Stimulated activated CD4-positive, alpha-beta T cell treated with anti-CD3 and anti-CD28 coated beads, Interleukin-12 subunit alpha, Interleukin-12 subunit beta, amount 100 ng/mL, for 48 hours (primary cell): ENCODE results near the gene GLA.

Experiments used
- DNase-seq, 3 donors: peaks; one replicate each; pipeline ENCODE4 v3.0.0-alpha.2; 2020; ENCODE audit warnings: low read depth in 2 of 3, low spot score in 1 of 3

Gene GLA

GRCh38 chrX:101398694-101399093 is 9.0 kb downstream of the GLA start:
- DNase-seq: no peak

DNA sequence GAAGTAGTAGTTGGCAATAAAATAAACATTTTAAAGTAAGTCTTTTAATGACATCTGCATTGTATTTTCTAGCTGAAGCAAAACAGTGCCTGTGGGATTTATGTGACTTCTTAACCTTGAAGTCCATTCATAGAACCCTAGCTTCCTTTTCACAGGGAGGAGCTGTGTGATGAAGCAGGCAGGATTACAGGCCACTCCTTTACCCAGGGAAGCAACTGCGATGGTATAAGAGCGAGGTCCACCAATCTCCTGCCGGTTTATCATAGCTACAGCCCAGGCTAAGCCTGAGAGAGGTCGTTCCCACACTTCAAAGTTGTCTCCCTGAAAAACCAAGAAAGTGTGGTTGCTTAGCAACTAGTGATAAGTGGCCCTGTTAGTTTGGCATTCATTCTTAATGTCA is 9.9 kb downstream of the GLA start:
- no peak for DNase-seq

DNA sequence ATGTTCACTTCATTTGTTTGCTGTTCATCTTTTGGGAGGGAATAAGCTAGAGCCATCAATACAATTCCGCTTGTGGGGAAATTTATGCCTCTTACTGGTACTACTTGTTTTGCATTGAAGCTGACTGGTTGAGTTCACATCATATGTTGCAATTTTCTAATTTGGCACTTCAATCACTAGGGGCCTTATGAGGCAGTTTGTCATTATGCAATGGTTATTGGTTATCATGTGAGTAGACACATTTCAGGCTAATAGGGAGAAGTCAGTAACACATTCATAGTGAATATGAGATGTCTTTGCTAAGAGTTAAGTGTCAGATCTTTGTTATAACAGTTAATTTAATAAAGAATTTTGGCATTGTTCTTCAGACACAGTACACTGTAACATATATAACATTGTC is 11.9 kb downstream of the GLA start:
- no peak for DNase-seq

DNA sequence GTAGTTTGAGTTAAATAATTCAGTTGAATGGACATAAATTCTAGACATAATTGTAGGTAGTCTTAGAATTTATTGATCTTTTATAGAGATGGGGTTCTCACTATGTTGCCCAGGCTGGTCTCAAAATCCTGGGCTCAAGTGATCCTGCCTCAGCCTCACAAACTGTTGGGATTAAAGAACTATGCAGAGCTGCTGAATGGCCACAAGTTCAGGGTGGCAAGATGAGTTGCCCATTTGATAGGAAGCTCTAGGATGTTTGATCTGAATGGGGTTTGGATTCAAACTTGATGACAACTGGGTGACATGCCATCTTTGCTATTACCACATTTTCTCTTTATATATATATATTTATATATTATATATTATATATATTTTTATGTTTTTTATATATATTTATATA is 13.4 kb downstream of the GLA start:
- no peak for DNase-seq

- DNase-seq: no peak
Observed at GRCh38 chrX:101393530-101394305, 14.0 kb downstream of the GLA start.

- DNase-seq: no peak
Observed at GRCh38 chrX:101391831-101392230, 15.9 kb downstream of the GLA start.

- DNase-seq: peak; percentile 65 to 77 (median 76)
Observed at GRCh38 chrX:101390664-101391525, 16.8 kb downstream of the GLA start, which contains the start of gene RPL36A. Gene RPL36A, plus strand, starts transcription at chrX:101391011. Its CDS starts 33 bp downstream, at chrX:101391044.

DNA sequence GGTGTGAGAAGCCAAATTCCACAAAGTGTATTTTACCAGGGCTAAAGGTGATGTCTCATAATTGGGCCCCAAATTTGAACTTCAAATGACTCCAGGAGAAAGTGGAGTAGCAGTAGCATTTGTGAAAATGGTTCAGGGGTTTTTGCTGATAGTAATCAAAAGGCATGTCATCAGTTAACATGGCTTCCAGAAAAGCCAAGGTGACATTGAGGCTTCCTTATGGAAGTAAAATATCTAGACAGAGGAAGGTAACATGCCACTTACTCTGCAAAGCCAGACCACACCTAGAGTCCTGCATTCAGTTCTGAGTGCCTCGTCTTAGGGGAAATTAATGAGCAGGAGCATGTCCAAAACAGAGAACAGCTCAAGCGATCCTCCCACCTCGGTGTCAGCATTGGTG is 19.1 kb downstream of the GLA start:
- no peak for DNase-seq

GRCh38 chrX:101386542-101386885 is 21.2 kb downstream of the GLA start:
- DNase-seq: no peak

GRCh38 chrX:101385795-101386541 is 21.8 kb downstream of the GLA start, which contains the start of gene BTK:
Gene BTK, minus strand, starts transcription at chrX:101386191. Its CDS starts 10,907 bp downstream, at chrX:101375284.
- no peak for DNase-seq

GRCh38 chrX:101385026-101385684 is 22.6 kb downstream of the GLA start:
- DNase-seq: no peak

GRCh38 chrX:101383679-101384205 is 24.0 kb downstream of the GLA start:
- no peak for DNase-seq

DNA sequence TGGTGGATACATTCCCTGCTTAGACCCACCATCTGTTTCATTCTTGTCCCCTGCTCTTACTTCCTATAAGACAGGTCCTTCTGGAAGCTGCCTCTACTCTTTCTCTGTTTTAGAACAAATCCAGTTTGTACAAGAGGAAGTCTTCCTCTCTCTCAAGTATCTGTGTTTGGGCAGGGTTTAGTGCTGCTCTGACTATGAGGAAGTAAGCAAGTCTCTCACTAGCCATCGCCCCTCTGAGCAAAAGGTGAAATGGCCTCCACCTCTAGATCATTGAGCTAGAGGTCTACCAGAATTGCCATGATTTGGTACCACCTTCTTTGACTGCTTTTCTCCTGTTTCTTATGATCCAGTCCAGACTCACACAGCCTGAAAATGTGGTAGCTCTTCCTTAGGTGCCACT is 30.2 kb downstream of the GLA start:
- DNase-seq: no peak

DNA sequence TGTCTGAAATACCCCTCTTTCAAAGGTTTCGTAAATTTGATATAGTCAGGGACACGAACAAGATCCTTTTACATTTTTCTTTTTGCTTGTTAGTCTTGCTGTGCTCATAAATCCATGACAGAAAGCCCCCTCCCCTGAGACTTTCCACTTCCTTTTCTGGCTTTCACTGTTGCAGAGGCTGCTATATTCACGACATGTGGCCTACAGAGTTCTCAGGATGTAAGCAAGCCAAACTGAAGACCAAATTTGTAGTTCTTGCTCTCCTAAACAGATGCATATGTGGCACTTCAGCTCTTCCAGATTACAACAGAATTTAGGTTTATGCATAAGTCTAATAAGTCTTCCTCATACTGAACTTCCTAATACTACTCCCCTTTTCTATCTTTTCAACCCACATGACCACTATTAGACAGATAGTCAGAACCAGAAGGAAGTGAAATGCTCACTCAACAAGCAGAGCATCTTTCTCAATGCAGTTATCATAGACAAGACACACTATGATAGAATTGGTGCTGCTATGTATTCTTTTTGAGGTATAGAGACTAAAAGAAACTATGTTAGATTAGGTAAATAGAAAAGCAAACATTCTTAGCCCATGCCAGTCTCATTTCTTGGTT is 36.7 kb downstream of the GLA start:
- DNase-seq: no peak

GRCh38 chrX:101369687-101370086 is 38.0 kb downstream of the GLA start:
- DNase-seq: no peak

DNA sequence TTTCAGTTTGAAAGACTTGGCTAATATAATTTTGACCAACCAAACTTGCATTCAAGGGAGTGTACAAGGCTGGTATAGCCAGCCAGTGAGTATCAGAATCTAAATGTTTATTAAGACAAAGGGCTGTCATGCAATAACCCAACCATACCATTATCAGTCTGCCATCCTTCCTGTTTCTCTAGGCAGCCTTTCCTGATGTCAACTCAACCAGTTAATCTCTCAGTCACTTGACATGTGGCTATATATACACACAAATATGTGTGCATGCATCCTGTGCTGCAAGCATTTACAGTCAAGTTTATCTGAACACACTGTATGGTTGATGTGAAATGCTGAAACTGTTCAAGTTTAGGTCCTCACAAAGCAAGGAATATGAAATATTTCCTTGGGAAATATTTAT is 38.9 kb downstream of the GLA start:
- no peak for DNase-seq

- no peak for DNase-seq
Observed at GRCh38 chrX:101365301-101365795, 42.4 kb downstream of the GLA start.

GRCh38 chrX:101362757-101363156 is 45.0 kb downstream of the GLA start:
- no peak for DNase-seq

DNA sequence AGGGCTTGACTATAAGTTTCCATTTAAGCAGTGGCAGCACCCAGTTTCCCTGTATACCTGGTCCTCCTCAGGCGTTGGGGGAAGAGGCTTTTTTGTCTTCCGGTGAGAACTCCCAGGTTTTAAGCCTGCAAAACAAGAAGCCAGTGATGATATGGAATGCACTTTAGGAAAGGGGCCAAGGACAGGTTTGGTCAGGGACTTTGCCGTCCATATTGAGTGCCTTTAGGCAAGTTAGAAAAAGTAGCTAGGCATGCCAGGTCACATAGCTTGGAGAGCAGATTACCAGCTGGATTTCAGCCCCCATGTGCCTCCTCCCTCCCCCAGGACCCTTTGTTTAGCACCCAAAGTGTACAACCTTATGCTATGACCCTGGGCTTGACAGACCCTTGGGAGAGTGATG is 45.6 kb downstream of the GLA start:
- DNase-seq: no peak

DNA sequence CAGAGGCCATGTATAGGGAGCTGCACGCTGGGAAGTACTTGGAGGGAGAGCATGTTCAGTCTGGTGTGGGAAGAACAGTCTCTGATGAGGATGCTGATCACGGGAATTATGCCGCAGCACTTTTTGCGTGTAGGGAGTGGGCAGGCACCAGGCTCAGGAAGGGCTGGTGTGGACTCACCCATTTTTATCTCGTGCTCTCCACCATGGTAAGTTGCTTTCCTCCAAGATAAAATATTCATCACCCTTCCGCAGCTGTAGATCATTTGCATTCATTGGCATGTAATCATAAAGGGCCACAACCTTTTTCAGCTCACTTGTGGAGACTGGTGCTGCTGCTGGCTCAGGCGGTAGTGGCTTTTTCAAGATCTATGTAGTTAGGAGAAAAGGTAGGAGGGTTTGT is 47.3 kb downstream of the GLA start:
- no peak for DNase-seq
